ENCODE measurements around the gene MYO5A.

GRCh38 chr15:52464040-52464439 is 64.6 kb downstream of the MYO5A start:
- no peak for TF ChIP-seq CTCF (IDR thresholded peaks at IDR 0.05)
- TF ChIP-seq EZH2 (IDR thresholded peaks at IDR 0.05; ENCODE audit: borderline replicate concordance, insufficient read depth, low read depth, low read length, poor library complexity, severe bottlenecking): no peak

Measured in B cell (primary cell).